ENCODE measurements around the gene RBM43. TPM values are rescaled to one million over a fixed set of nuclear protein-coding genes. Genes with fewer than 3 reads are reported as not detected.

RBM43 gene
- total and polyA plus RNA-seq, 7 donors = 1.8 to 16.9 (median 8.6) TPM

DNA sequence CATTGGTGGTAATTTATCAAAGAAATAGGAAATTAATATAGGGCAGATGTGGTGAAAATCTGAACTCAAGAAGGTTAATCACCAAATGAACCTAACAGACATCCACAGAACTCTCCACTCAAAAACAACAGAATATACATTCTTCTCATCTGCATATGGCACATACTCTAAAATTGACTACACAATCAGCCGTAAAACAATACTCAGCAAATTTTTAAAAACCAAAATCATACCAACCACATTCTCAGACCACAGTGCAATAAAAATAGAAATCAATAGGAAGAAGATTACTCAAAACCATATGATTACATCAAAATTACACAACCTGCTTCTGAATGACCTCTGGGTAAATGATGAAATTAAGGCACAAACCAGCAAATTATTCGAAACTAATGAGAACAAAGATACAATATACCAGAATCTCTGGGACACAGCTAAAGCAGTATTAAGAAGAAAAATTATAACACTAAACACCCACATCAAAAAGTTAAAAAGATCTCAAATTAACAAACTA, 31.0 kb downstream of the RBM43 start:
- no peaks in the 10 kb centered on the region for H3K4me1 ChIP-seq
- intact Hi-C loops (cut with DNase I) = loop anchor here (10.0 kb wide), 1 partner anchor 176 kb away; no protein-coding TSS in a partner anchor
- H3K4me3 ChIP-seq = no peak overlapping the region
- DNase-seq = no peak
- WGBS, 2 donors = 81 to 89% methylated on average over 2 of the region's 2 CpGs
- no peak overlapping the region for H3K27ac ChIP-seq
- no peaks in the 10 kb centered on the region for H3K27me3 ChIP-seq
- no peaks in the 10 kb centered on the region for H3K9me3 ChIP-seq
- H3K36me3 ChIP-seq = no peaks in the 10 kb centered on the region
- TF ChIP-seq POLR2A (IDR thresholded peaks at IDR 0.05) (no peak), EP300 (IDR thresholded peaks at IDR 0.05) (no peak), POLR2AphosphoS5 (IDR thresholded peaks at IDR 0.05) (no peak)
- TF ChIP-seq, protein P1, sequence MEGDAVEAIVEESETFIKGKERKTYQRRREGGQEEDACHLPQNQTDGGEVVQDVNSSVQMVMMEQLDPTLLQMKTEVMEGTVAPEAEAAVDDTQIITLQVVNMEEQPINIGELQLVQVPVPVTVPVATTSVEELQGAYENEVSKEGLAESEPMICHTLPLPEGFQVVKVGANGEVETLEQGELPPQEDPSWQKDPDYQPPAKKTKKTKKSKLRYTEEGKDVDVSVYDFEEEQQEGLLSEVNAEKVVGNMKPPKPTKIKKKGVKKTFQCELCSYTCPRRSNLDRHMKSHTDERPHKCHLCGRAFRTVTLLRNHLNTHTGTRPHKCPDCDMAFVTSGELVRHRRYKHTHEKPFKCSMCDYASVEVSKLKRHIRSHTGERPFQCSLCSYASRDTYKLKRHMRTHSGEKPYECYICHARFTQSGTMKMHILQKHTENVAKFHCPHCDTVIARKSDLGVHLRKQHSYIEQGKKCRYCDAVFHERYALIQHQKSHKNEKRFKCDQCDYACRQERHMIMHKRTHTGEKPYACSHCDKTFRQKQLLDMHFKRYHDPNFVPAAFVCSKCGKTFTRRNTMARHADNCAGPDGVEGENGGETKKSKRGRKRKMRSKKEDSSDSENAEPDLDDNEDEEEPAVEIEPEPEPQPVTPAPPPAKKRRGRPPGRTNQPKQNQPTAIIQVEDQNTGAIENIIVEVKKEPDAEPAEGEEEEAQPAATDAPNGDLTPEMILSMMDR (IDR thresholded peaks at IDR 0.05) = no peak

DNA sequence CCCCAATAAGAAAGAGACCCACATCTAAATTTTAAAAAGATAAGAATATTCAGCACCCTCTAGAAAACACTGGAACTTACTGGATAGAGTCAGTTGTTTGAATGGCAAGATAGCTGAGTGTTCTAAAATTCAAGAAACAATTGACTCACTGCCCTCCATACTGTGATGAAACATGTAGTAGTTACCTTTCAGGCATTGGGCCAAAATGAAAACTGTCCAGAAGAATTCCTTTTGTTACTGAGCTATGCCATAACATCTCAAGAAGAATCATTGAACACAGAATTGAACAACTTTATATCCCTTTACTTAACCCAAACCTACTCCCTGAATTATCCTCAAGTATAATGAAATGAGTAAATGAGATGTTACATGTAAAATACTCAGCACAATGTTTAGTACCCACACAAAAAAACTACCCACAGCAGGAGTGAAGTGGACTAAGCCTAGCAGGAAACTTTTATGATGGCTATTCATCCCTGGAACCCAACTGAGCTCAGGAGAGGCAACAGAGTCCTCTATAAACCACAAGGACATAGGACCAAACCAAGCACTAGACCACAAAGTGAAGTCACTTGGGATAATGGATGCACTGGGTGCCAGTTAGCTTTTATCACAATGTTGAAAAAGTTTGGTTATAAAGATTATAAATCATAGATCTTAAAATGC, 32.7 kb downstream of the RBM43 start:
- Histone ChIP-seq H3K4me1 (no peaks in the 10 kb centered on the region), H3K9me3 (no peaks in the 10 kb centered on the region), H3K27ac (no peak overlapping the region), H3K4me3 (no peak overlapping the region), H3K27me3 (no peaks in the 10 kb centered on the region), H3K36me3 (no peaks in the 10 kb centered on the region)
- TF ChIP-seq POLR2AphosphoS5 (IDR thresholded peaks at IDR 0.05) = no peak
- TF ChIP-seq, protein P1 (IDR thresholded peaks at IDR 0.05) = no peak
- TF ChIP-seq POLR2A (IDR thresholded peaks at IDR 0.05) = no peak
- no peak for TF ChIP-seq EP300 (IDR thresholded peaks at IDR 0.05)
- intact Hi-C loops (cut with DNase I) = no loop called here
- no peak for DNase-seq

DNA sequence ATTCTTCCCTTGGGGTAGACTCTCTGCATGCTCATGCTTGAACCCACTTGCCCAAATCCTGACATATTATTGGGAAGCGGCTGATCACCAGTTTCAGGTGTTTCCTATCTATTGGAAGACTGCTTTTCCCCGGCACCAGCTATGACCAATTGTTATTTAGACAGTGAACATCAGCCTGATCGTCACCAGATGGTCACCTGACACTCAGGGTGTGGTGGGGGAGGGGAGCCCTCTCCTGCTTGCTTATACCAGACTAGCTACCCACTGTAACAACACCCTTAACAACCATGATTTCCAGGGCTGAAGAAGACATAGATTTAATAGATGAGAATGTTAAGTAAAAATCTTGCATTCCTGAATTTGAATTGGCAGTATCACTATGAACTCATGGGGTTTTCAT, 44.3 kb downstream of the RBM43 start:
- DNase-seq = no peak

DNA sequence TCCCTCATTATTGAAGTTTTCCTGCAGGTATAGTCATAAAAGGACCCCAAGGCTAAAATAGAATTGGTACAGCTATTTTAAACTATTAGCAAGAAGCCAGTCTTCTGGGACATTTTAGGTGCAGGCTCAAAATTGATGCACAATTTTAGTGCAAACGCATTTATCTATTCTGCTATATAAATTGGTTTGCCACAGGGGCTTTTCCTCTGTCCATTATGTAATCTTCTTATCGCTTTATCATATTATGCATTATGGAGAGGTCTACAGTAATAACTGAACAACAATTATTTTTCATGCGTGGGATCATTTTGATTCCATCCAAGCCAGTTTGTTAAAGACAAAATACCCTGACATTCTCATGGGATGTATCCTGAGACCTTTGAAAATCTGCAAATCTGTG, 54.6 kb downstream of the RBM43 start:
- no peaks in the 10 kb centered on the region for H3K27me3 ChIP-seq
- intact Hi-C loops (cut with DNase I) = no loop called here
- H3K27ac ChIP-seq = no peak overlapping the region
- DNase-seq = no peak
- WGBS, 2 donors = 90 to 97% methylated on average over 3 of the region's 3 CpGs
- no peaks in the 10 kb centered on the region for H3K4me1 ChIP-seq
- H3K9me3 ChIP-seq = no peaks in the 10 kb centered on the region
- no peaks in the 10 kb centered on the region for H3K36me3 ChIP-seq
- TF ChIP-seq EP300 (IDR thresholded peaks at IDR 0.05) (no peak), POLR2A (IDR thresholded peaks at IDR 0.05) (no peak), POLR2AphosphoS5 (IDR thresholded peaks at IDR 0.05) (no peak)
- TF ChIP-seq, protein P1 (IDR thresholded peaks at IDR 0.05) = no peak
- H3K4me3 ChIP-seq = no peak overlapping the region

More for the DNA sequence above, 44.3 kb downstream of the RBM43 start:
- Histone ChIP-seq H3K36me3 (no peaks in the 10 kb centered on the region), H3K27ac (no peak overlapping the region), H3K4me1 (no peaks in the 10 kb centered on the region), H3K9me3 (no peaks in the 10 kb centered on the region), H3K4me3 (no peak overlapping the region), H3K27me3 (no peaks in the 10 kb centered on the region)
- WGBS, 2 donors = 61 to 72% methylated on average over 3 of the region's 3 CpGs
- TF ChIP-seq EP300 (IDR thresholded peaks at IDR 0.05) (no peak), POLR2A (IDR thresholded peaks at IDR 0.05) (no peak), POLR2AphosphoS5 (IDR thresholded peaks at IDR 0.05) (no peak)
- TF ChIP-seq, protein P1 (IDR thresholded peaks at IDR 0.05) = no peak
- intact Hi-C loops (cut with DNase I) = no loop called here
